ENCODE results near the gene CDK1.

The CDK1 gene

DNA sequence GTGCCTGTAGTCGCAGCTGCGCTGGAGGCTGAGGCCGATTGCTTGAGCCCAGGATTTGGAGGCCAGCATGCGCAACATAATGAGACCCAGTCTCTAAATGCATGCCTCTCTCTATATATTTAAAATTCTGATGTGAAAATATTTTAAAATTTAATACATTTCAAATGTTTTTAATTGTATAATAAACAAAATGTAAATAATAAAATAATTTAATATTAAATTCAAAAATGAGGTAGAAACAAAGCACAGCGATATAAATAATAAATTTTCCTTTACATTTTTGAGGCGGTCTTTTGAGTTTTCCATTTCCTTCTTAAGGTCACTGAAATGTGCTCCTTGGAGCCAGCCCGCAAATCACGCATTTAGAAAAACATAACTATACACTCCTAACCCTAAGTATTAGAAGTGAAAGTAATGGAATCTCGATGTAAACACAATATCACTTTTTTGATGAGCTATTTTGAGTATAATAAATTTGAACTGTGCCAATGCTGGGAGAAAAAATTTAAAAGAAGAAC lies 523 bp upstream of the CDK1 start:
- no peak for DNase-seq (ENCODE audit: low read depth)

DNA sequence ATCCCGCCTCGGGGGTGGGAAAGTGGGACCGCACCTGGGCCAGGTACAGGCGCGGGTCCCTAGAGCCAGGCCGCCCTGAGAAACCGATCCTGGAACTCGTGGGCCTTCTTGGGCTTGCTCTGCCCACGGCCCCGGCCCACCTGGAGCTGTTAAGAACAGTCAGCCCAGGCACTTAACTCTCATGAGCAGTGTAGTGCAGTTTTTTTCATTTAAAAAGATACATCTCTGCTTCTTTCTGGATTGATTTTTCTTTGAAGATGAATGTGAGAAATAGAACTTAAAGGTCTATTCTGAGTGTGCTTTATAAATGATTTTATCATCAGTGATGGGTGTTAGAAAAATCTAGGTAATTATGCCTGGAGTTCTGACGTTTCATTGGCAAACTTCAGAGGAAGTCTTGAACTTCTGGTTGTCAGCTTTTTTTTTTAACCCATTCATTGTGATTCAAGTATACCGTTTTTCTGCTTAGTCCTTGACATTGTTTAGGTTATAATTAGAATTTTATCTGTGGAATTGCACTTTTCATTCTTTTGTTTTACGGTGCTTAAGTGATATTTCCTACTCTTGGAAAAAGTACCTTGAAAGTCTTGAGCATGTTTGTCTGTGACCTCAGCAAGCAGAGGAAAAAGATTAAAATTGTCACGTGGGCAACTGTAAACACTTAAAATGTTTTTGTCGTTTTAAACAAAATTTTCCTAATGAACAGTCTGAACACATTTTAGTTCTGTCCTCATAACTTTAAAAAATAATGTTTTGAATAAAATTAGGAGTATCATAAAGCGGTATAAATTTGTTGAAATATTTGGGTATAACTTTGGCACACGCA lies 906 bp downstream of the CDK1 start:
- DNase-seq (ENCODE audit: low read depth), result no peak

DNA sequence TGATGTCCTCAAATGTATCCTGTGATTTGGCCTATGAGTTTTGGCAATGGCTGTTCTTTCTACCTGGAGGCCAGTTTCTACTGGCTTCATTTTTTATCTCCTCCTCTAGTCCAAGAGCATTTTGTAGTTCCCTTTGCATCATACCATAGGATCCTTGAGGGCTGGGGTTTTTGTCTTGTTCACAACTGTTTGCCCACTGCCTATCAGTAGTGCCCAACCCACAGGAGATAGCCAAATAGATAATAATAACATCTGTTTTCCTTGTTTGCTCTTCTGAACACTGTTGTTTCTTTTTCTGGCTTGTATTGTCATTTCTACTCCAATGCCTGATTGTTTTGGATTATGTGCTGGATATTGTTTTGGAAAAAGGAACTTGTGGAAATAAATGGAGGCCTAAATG lies 3.4 kb downstream of the CDK1 start:
- DNase-seq (ENCODE audit: low read depth), result no peak

DNA sequence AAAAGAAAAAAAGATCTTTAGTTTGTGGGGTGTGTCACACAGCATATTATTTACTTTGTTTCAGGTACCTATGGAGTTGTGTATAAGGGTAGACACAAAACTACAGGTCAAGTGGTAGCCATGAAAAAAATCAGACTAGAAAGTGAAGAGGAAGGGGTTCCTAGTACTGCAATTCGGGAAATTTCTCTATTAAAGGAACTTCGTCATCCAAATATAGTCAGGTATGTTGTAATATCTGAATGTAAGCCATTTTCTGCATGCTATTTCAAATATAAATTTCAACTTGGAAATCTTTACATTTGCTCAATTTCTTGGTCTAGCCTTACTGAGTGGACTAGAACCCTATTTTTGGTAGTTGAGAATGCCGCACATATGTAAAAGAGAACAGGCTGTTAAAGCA lies 6.4 kb downstream of the CDK1 start:
- DNase-seq (ENCODE audit: low read depth), result no peak

DNA sequence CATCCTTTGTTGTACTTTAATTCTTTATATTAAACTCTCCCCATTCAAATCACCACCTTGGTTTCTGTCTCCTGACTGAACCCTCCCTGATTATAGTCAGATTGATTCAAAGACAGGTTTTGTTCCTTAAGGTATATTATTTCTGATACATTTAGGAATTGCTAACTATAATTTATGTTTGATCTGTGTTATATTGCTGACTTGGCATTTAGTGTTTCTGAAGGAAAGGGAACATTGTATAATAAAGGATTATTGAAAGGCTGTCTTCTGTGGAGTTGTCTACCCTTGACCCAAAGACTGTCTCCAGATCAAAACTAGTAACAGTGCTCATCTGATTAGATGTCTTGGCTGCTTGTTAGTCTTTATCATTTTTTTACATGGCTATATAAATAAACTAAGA lies 10.3 kb downstream of the CDK1 start:
- no peak for DNase-seq (ENCODE audit: low read depth)

DNA sequence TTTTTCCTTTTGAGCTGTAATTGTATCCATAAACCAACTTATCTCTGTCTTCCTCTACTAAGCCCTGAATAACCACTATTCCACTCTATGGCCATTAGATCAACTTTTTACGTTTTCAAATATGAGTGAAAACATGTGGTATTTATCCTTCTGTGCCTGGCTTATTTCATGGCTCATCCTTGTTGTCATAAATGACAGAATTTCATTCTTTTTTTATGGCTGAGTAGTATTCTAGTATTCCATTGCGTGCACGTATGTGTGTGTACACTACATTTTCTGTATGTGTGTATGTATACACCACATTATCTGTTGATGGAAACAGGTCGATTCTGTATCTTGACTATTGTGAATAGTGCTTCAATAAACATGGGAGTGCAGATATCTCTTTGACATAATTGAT lies 11.1 kb downstream of the CDK1 start:
- no peak for DNase-seq (ENCODE audit: low read depth)

DNA sequence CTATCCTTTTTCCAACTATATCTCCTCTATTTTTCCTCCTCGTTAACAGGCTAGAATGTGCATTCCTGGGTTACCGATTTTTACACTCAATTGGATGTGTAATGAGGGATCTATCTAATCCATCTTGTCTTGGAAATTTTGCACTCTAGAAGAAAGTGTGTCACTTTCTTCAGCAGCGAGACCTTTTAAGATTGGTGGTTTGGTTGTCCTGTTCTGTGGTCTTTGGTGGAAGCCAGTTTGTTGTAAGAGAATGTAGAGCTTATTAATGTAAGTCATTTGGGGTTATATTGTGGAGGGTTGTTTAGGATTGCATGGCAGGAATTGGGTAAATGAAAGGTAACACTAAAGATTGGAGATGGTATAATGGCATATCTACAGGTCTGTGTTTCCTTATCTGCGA lies 16.7 kb downstream of the CDK1 start:
- DNase-seq (ENCODE audit: low read depth), result no peak

DNA sequence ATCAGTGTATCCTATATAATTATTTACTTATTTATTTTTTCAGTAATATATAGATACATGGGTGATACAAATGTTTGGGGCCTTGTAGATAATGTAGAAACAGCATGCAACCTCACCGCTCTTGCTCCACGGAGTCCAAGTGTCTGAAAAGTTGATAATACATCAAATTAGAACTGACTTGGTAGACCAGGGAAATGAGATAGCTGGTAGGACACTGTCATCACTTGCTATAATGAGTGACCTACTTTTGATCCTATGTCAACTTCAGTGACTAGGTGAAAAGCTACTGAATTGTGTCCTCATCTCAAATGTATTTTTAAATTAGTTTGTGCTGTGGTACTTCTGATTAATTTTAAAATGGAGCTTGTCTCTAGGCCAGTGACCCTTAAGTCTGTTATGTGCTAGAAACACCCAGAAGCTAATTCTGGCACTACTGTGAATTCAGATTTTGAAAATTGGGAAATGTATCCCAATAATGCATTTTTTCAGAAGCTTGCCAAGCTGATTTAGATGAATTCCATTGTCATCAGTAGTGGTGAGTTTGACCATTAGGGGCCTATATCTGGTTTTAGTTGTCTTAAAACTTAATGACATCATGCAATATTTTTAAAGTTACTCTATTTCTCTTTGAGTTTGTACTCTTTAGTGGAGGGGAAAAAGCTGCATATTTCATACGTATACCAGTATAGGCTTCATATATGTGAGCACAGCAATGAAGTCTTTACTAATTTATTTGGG lies 17.4 kb downstream of the CDK1 start:
- no peak for DNase-seq (ENCODE audit: low read depth)

DNA sequence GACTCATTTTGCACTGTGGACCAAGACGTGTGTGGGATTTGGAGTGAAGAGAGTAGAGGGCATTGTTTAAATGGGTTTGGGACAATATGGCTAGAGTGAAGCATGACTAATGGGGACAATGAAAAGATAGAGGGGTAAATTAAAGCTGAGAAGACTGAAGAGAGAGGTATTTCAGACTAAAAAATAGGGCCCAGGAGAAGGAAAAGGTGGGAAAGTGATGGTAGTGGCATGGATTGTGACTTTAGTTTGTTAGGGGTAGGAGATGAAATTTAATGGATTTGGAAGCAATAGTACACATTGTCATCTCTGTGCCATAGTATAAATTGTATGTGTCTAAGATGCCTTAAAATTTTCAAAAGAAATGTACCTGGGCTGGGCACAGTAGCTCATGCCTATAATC lies 18.2 kb downstream of the CDK1 start:
- no peak for DNase-seq (ENCODE audit: low read depth)

DNA sequence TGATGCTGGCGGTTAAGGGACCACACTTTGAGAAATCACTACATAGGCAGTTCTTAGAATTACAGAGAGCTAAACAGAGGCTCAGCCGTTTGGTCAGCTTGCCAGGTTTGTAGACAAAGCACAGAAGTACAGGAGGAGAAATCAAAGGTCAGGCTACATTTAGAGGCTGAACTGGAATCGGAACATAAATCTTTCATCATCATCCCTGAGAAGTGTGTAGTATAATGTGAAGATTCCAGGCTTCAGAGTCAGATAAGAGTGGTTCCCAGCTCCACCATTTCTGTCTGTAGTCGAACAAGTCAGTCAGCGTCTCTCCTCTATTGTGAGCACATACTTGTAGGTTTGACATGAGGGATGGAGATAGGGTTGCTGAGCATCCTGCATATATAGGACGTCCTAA lies 18.9 kb downstream of the CDK1 start:
- DNase-seq (ENCODE audit: low read depth), result no peak

DNA sequence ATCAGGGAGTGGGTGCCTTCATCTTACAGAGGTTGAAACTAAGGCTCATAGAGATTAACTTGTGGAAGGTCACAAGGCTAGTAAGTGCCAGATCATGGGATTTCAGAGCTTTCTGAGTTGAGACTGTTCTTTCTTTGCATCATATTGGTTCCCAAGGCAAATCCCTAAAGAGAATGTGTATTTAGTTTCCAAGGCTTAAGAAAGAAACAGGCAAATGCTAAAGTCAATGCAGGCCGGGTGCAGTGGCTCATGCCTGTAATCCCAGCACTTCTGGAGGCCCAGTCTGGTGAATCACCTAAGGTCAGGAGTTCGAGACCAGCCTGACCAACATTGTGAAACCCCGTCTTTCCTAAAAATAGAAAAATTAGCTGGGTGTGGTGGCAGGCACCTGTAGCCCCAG lies 19.8 kb downstream of the CDK1 start:
- DNase-seq (ENCODE audit: low read depth), result no peak

DNA sequence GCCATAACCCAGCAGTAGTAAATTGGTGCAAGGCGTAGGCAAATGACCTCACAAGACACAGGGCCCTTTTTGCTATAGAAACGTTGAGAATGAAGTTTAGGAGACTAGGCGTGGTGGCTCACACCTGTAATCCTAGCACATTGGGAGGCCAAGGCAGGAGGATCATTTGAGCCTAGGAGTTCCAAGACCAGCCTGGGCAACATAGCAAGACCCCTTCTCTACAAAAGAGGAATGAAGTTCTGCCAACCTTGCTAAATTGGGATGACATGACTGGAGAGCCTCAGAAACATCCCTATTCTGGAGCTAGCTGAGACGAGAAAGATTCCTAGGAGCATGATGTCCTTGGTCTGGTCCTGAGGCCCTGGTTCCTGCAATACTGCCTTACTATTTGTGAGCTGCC lies 20.6 kb downstream of the CDK1 start:
- no peak for DNase-seq (ENCODE audit: low read depth)

DNA sequence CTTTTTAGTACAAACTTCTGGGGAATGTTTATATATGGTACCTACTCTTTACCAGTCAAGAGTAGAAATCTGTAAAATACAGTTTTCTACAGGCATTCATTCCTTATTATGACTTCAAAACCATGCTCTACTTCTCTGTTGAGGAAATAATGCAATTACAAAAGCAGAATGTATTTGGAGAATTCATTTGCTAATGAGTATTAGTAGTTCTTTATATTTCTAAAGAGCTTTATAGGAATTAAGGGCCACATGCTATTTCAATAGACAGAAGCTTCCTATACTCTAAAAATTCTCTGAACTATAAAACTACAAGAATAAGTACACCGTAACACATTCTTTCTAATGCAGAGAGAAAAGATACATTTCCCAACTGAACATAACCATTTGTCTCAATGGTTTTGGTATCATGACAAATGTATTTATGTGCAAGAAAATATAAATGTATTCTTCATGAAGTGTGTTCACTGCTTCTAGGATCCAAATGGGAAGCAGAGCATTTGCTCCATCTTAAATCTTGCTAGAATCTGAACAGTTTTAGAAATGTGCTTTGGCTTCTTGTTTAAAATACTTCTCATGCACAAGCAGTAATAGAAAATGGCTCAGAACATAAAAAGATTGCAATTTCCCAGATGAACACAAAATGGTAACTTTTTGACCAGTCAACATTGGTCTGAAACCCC lies 21.8 kb downstream of the CDK1 start:
- DNase-seq (ENCODE audit: low read depth), result no peak

DNA sequence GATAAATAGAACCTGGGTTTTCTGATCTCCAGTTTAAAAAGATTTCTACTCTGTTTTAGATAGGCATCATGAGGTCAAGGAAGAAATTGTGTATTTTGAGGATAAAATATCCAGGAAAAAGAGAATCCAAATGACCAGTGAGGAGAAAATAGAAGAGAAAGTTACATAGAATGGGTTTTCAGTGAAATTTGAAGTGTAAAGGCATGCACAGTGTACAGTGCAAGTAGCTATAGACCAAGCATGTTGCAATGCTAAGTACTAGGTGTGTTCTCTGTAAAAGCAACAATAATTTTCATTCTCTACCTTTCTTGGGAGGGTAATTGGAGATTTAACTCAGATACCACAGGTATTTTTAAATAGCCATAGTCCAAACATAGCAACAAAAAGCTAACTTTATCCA lies 22.6 kb downstream of the CDK1 start:
- DNase-seq (ENCODE audit: low read depth), result no peak

DNA sequence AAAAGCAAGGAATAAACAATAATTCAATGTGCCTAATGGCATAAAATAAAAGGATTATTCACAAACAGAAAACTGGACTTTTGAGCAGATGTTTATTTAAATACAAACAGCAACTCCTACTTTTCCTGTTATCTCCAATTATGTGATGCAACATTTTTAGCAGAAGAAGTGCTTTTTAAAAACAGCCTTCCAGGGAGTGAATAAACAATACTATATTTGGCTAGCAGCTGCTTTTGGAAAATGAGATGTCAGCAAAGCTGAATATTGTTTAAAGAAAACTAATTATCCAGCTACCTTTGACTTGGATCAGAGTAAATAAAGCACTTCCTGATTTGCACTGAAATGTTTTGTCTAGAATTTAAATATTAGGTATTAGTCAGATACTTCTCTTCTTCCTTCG lies 23.2 kb downstream of the CDK1 start:
- no peak for DNase-seq (ENCODE audit: low read depth)

DNA sequence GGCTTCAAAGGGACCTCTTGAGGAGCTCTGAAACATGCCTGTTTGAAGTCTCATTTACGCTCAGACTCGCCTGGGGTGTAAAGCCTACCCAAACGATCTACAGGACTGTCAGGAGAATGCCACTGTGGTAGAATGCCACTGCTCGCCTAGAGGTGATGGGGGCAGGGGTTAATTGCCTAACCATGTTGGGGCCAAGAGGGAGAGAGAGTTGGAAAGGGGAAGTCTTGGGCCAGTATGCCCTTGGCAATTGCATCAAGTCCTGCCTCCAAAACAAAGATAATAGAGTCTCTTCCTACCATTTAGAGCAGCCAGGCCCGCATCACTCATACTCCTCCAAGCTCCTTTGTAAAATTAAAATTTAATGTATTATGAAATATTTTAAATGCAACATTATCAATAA lies 25.2 kb downstream of the CDK1 start:
- no peak for DNase-seq (ENCODE audit: low read depth)

DNA sequence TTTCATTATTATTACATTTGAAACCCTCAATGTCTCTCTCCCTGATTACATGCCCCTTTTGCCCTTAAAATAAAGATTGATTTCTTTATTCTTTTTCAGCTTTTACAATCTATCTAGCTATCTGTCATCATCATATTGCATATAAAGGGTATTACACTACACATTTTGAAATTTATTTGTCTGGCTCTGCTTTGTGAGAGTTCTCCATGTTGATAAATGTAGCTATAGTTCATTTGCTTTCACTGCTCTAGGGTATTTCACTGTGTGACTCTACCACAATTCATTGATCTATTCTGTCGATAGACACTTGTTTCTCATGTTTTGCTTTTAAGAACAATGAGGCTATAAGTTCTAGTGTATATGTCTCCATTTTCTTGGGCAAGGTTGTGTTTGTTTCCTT lies 25.6 kb downstream of the CDK1 start:
- no peak for DNase-seq (ENCODE audit: low read depth)

DNA sequence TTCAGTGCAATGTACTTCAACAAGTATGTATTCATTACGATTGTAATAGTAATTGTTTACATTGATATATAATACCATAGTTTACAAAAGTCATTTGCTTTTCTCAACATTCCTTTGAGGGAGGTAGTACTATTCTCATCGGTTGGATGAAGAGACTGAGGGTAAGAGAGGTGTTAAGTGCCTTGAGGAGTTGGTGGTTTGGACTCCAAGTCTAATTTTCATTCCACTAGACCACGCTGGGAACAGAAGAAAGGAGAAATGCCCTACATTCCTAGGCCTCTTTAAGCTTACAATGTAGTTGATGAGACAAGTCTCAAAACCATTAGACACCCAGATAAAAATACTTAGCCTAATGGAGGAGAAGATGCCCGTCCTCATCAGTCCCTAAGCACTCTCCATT lies 28.6 kb downstream of the CDK1 start:
- no peak for DNase-seq (ENCODE audit: low read depth)

DNA sequence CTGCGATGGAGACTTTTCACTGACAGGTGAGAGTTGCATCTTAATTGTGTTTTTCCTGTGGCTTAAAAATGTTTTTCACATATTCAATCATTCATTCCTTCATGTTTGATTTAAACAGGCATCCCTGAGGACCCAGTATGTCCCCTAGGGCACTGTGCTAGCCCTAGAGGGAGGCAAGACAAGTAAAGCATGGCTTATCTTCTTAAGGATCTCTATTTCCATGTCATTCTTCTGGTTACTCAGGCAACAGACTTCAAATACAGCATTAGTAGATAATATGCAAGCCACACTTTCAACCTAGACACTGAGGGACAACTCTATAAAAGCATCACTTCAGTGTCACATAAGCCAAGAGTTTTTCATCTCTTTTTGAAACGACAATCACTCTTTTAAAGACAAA lies 29.2 kb downstream of the CDK1 start:
- no peak for DNase-seq (ENCODE audit: low read depth)

DNA sequence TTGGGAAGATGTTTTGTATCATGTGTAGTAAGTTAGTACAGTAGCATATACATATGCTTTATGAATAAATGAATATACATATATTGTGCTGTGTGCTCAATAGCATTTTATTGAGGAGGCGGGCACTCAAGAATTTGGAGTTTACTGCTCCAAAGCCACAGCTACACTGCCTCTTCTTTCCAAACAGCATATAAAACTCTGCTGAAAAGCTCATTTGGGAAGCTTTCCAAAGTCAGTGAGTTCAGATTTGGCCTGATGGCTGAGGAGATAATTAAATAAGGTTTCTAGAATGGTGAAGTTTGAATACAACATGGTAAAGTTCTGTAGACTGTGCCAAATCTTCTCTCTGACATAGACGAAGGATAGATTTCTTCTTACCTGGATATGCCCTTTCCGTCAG lies 29.8 kb downstream of the CDK1 start:
- no peak for DNase-seq (ENCODE audit: low read depth)

DNA sequence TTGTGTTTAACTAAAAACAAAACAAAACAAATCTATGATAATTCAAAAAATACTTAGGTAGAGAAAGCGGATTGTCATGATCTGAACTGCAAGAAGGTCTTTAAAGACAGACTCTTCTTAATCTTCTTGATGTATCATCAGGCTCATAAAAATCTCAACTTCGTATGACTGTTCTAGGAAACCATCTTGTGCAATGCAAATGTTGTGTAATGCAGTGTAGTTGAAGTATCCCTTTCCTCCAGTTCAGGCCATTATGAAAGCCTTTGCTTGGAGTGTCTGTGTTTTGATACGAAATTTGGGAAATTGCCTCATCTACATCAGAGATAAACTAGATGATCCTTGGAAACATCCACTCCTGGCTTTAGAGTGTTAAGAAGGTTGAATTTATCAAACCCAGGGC lies 30.9 kb downstream of the CDK1 start:
- no peak for DNase-seq (ENCODE audit: low read depth)

DNA sequence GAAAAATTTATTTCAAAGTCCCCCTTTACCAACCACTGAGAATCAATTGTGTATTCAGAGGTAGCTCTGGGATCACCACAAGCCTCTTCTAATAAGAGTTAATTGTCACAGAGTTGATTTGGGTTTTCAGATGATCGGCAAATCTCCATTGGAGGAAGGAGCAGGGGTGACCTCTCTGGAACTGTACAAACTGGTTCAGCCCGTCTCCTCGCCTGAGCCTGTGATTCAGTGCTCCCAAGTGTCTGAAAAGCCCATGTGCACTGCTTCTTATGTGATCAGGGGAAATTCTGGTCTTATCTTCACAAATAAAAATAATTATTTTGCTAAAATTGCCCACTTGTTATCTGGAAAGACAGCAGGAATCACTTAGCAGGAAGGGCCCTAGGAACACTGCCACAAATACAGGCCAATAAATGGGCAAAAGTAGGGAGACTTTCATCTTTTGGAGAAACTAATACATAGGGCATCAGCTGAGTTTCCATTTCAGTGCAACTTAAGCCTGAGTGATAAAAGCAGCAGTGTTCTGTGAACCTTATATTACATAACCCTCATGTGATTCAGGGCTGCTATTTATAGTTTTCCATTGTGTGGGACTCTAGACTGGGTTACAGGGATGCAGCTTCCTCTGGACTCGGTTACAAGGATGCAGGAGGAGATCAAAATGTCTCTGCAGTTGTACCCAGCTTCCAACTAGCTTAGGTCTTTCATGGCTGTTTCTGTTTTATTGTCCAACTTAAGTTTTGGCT lies 32.3 kb downstream of the CDK1 start:
- DNase-seq (ENCODE audit: low read depth), result no peak
